Lung microvascular endothelial cell (primary cell): ENCODE data around the gene GULP1. TPM values are rescaled to one million over a fixed set of nuclear protein-coding genes. Genes with fewer than 3 reads are reported as not detected.

Experiments
- DNase-seq, 2 donors: peaks; one replicate each; pipeline versions ENCODE4 v3.0.0 to v3.0.0-alpha.2; 2010; ENCODE audit warnings: low read depth in 2 of 2
- total RNA-seq: library from RNA; depleted of rRNA; stranded (reverse); fragments of >200 nt; gene quantifications from 2 replicates; pipeline ENCODE4 v1.2.1, GENCODE V29; 2014

GULP1 gene
- total RNA-seq, 1 donor from 2014 or later, result 2.4 TPM

GRCh38 chr2:188367164-188367563 is 75.5 kb downstream of the GULP1 start:
- DNase-seq, result no peak

DNA sequence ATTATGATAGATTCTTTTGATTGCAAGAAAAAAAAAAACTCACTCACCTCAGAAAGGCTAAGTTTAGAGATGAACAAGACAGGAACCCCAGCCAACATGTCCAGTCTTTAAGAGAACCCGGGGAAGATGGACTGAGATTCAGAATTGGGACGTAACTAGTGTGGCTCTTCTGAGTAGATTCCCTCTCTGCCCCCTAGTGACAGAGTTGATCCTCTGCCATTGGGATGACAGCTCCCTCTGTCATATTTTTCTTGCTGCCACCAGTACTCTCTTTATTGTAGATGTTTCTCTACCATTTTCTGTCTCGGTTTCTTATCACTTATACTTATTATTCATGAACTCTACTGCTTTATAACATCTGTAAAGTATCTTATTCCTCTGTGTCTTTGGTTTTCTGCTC is 77.7 kb downstream of the GULP1 start:
- DNase-seq, result peak; percentile 77 to 81

GRCh38 chr2:188378371-188378950 is 86.8 kb downstream of the GULP1 start:
- no peak for DNase-seq

GRCh38 chr2:188379748-188380147 is 88.1 kb downstream of the GULP1 start:
- no peak for DNase-seq

GRCh38 chr2:188380280-188380679 is 88.6 kb downstream of the GULP1 start:
- DNase-seq, result no peak

- peak; percentile 84 to 86 for DNase-seq
Observed at GRCh38 chr2:188381614-188382013, 89.9 kb downstream of the GULP1 start.

GRCh38 chr2:188382107-188382506 is 90.4 kb downstream of the GULP1 start:
- DNase-seq, result peak; percentile 21 to 31

GRCh38 chr2:188383158-188383557 is 91.5 kb downstream of the GULP1 start:
- peak; percentile 35 to 52 for DNase-seq

DNA sequence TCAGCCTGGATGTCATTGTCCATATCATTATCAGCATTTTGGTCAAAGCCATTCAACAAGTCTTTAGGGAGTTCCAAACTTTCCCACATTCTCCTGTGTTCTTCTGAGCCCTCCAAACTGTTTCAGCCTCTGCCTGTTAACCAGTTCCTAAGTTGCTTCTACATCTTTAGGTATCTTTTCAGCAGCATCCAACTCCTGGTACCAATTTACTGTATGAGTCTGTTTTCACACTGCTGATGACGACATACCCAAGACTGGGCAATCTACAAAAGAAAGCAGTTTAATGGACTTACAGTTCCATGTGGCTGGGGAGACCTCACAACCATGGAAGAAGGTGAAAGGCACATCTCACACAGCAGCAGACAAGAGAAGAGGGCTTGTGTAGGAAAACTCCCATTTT is 94.2 kb downstream of the GULP1 start:
- DNase-seq, result no peak

DNA sequence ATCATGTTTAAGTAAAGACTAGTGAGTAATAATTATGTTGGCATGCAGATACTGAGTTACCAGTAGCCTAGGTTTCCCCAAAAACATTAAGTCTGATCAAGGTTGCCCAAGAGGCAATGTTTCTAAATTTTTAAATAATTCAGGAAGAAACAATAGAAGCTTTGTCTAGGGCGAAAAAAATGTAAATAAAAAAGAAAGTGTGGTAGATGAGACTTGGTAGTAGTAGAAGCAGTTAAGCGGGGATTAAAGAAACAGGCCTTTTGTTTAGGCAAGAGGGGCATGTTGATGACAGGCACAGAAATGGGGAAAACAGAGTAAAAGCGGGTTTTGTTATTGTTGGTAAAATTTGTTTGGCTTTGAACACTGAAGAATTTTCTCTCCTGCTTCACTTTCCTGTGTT is 97.2 kb downstream of the GULP1 start:
- no peak for DNase-seq

DNA sequence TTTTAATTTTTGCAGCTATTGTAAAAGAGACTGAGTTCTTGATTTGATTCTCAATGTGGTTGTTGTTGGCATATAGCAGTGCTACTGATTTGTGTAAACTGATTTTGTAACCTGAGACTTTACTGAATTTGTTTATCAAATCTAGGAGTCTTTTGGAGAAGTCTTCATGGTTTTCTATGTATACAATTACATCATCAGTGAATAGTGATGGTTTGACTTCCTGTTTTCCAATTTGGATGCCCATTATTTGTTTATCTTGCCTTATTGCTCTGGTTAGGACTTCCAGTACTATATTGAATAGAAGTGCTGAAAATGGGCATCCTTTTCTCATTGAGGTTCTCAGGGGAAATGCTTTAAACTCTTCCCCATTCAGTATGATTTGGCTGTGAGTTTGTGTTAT is 99.7 kb downstream of the GULP1 start:
- DNase-seq, result no peak

DNA sequence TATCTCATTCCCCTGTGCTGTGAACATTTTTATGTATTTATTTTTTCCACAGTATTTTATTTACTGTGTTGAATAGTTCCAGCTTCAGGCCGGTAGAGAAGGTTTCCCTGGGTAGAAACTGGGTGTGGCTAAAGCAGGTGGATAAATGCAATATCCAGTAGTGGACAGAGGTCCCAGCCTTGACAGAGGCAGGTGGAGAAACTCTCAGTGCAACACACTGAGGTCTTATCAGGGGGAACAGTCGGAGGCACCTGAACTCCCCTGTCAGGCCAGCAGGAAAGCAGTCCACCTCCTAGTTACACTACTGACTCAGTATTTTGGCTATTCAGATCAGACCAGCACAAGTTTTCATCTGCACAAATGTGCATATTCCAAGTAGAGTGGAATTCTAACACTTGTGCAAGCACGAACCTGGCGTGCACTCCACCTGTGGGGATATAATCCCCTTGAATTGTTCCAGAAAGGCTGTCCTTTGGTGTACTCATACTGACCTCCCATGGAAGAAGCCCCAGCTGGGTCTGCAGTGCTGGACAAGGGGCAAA is 103.3 kb downstream of the GULP1 start:
- DNase-seq, result no peak

- no peak for DNase-seq
Observed at GRCh38 chr2:188395903-188396689, 104.4 kb downstream of the GULP1 start.

DNA sequence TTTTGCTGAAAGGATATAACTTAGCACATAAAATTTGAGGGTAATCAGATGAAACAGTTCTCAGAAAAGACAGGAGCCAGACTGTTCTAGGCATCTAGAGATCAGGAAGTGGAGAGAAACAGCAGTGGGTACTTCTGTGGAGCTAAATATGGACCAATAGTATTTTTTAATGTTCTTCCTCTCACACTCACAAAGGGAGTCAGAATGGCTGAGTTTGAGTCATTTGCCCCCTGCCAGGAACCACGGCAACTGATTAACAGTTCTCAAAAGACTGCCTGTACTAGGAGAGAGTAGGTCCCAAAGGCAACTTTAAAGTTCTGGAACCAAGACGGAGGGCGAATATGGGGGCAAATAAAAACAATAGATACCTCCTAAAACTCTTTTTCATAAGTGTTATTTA is 107.5 kb downstream of the GULP1 start:
- peak in 1 of 2 donors; percentile 16 for DNase-seq

GRCh38 chr2:188403676-188404075 is 112.0 kb downstream of the GULP1 start:
- no peak for DNase-seq

DNA sequence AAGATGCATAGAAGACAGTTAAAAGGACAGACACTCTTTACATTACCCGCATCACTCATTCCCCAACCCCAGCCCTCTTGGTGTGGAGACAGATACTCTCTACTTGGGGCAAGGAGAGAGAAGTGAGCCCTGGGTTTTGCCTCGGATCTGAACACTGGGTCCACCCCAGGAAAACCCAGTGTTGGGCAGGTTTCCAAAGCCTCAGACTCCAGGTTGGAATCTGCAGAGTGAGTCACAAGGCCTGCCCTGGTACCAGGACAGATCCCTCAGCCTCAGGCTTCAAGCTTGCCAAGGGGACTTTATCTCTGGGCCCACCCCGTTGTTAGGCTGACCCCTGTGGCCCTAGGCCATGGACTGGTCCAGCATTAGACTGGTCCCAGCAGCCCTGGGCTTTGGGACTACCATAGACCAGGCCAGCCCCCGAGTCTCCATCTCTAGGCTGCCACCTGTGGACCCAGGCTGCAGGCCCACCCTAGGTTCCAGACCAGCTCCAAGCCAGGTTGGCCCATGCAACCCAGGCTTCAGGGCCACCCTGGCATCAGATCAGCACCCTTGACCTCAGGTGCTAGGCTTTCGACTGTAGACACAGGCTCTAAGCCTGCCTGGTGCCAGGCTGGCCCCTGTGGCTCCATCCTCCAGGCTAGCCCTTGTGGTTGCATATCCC is 112.8 kb downstream of the GULP1 start:
- no peak for DNase-seq

- DNase-seq, result no peak
Observed at GRCh38 chr2:188406414-188406813, 114.7 kb downstream of the GULP1 start.

- DNase-seq, result no peak
Observed at GRCh38 chr2:188410504-188411235, 119.0 kb downstream of the GULP1 start.

- DNase-seq, result no peak
Observed at GRCh38 chr2:188412190-188412589, 120.5 kb downstream of the GULP1 start.

DNA sequence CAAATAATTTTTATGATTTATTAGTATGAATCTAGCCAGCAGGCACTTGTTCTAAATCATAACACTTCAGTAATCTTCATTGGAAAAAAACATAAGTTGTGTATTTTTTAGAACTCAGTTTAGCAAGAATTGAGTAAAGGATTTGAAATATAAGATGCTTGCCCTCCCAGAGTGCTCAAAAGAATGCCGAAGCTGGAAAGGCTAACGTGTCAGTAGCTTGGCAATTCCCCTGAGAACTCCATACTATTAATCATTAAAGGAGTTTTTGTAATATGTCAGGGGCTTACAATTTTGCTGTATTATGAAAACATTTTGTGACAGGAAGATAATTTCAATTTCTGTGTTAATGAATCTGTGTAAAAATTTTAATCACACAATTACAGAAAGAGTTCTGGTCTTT is 122.7 kb downstream of the GULP1 start:
- no peak for DNase-seq

DNA sequence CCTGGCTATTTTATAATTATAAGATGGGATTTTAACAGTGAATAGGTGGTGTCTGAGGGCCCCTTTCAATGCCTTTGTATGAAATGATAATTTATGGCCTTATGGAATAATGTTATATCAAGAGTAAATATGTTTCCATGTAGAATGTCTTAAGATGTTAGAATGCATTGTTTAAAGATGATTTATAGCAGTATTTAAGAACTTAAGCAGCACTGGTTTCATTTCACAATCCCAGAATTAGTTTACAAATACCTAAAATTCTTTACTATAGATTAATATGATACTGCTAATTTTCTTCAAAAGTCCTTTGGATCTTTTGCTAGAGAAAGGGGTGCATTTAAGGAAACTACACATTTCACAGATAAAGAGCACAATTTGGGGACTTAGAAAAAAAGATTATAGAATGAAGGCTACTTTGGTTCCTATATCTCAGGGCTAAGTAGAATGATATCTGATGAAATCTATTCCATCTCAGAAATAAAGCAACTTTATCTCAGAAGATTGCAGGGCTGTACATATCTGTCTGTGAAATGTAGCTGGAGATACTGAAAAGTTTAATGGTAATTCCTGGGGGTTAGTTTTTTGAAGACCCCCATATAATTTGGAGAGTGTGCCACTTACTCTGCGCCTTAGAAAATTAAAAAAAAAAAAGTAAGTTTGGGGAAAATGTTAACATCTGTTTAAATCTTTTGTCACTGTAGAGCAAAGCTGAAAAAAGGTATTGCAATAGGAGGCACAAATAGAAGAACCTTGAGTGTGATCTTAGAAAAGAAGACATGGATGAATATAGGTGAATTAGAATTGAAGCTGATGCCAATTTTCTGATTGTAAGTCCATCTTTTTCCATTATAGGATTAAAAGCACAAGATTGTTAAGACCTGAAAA is 123.4 kb downstream of the GULP1 start:
- DNase-seq, result no peak
